CD4-positive, alpha-beta T cell treated with Interleukin-6 at 100 ng/mL for 8 hours (primary cell): ENCODE data around the gene TARS3.

ENCODE experiments used
- DNase-seq: peaks from one replicate; pipeline ENCODE4 v3.0.0-alpha.2; 2020; ENCODE audit warnings: mixed read lengths, low spot score

Gene TARS3

DNA sequence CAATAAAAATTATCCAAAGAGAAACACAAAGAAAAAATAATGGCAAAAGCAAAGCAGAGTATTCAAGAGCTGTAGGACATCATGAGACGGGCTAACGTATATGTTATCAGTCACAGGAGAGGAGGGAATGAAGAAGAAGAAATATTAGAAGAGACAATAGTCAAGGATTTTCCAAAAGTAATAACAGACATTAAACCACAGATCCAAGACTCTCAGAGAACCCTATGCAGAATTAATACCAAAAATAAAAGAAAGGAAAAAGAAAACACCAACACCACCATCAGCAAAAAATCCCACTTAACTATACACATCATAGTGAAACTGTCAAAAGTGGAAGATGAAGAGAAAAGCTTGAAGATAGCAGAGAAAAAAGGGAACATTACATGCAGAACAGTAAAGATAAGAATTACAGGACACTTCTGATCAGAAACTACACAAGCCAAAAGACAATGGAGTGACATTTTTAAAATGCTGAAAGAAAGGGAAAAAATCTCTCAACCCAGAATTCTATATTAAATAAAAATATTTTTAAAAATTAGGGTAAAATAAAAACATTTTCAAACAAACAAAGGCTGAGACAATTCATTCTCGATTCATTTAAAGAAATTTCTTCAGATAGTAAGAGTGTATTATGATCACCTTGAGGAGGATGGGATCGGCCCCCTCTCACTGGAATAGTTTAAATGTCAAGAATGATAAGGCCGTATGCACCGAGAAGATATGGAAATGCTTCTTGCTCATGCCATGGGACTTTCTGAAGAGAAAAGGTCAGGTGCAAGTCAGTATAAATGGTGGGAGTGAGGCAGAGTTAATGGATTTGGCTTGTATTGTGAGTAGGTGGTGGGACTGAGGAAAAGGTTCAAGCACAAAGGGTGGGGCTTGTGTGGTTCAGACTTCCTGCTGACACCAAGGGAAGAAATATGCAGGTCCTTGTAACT lies 100.6 kb downstream of the TARS3 start:
- DNase-seq = no peak

DNA sequence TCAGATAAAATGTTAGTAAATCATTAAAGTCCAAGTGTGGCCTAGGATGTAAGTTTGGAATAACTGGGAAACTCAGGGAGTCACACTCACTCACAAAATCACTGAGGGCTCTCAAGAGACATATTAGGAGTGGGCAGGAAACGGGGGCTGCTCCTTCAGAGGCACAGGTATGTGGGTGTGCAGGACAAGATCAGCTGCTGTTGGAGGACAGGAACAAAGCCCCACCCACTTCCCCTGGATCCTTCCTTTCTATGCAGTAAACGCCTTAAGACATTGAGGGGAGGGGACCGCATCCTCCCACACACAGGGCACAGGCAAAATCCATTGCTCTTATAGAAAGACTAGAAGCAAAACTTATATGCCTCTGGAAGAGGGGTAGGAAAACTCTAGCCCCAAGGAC lies 102.3 kb downstream of the TARS3 start:
- DNase-seq = no peak

DNA sequence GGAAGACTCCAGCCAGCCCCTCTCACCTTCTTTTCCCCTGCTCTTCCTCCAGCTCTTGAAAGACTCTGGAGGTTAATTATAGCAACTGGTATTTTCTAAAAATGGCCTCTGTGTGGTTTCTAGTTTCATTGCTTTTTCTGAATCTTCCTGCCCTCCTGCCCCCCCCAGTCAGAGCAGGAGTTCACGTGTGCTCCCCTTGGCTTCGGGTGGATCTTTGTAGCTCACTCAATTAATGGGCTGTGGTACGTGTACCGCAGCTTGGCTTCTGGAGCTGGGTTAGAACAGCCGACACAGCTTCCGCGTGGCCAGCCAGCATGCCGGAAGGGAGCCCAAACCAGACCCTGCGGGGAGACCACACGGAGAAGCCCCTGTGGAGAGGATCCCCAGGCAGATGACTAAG lies 103.6 kb downstream of the TARS3 start:
- DNase-seq = no peak

DNA sequence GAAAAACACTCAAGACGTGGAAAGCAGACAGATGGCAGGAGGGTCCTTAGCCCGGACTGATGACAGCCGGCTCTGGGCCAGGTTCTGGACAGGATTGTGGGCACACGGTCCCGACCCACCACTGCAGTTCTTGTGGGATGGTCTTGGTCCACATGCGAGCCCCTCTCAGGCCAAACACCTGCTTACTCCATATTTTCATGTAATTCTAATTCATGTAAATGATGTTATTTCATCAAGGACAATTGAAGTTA lies 104.7 kb downstream of the TARS3 start:
- no peak for DNase-seq

DNA sequence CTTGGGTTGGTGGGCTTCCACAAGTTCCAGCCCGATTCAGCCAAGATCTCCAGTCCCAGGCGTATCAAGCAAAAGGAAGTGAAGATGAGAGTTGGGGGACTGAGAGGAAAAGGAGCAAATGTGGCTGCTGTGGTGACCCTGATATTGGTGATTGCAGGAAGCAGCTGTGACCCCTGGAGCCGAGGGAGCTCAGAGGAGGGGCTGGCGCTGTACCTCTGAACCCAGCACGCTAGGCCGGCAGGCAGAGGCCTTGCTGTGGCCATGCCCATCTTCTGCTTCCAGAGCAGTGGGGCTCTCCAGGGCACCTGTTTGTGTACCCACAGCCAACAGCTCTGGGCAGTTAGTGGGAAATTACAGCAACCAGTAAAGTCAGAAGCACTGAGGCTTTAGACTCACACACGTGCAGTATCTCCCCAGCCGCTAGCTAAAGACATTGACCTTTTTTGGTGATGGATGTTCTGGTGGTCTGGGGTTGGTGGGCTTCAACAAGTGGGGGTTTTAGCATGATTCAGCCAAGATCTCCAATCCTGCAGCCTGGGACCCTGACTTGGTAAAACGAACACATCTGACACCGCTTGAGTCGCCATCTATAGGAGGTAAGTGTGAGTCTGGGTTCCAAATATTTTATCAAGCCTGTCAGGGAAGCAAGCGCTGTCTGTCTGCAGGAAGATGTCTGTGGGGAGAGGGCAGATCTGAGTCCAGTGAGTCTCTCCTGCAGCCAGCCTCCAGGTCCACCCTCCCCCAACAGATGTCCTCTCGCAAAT lies 105.2 kb downstream of the TARS3 start:
- DNase-seq = no peak

DNA sequence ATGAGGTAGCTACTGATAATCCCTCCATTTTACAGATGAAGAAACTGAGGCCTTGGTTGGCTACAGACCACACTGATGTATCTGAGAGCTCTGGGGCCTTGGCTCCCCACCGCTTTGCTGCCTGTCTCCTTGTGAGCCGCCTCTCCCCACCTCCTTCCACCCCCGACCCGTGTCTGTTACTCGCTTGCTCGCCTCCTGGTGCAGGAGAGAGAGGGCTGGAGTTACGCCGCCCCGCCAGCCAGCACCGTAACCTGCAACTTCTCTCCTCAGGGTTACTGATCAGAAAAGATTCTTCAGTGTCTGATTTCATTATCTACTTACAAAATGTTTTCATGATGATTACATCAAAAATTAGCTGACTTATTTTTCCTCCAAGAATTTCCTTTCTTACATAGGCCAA lies 106.2 kb downstream of the TARS3 start:
- DNase-seq = no peak

DNA sequence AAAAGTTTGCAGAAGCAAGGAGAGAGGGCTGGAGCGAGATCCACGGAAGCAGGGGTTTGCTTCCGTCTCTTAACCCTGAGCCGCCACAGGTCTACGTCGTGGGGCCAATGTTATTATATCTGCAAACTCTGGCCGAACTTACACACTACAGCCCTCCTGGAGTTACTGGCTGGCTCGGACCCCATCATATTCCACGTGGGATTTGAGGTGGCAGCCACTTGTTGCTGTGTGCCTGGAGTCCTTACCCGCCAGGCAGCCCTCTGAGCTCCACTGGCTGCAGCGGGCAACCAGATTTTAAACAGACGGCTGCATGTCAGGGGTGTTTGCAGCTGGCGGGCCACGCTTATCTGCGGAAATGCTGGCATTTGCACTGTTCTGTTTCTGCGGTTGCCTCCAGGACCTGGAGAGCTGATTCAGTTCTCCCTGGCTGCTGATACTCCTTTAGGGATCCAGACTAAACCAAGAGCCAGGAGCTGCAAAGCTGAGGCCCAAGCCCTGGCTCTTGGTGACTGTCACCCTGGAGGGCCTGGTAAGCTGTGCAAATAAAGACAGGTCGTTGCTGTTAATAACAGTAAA lies 106.8 kb downstream of the TARS3 start:
- no peak for DNase-seq

DNA sequence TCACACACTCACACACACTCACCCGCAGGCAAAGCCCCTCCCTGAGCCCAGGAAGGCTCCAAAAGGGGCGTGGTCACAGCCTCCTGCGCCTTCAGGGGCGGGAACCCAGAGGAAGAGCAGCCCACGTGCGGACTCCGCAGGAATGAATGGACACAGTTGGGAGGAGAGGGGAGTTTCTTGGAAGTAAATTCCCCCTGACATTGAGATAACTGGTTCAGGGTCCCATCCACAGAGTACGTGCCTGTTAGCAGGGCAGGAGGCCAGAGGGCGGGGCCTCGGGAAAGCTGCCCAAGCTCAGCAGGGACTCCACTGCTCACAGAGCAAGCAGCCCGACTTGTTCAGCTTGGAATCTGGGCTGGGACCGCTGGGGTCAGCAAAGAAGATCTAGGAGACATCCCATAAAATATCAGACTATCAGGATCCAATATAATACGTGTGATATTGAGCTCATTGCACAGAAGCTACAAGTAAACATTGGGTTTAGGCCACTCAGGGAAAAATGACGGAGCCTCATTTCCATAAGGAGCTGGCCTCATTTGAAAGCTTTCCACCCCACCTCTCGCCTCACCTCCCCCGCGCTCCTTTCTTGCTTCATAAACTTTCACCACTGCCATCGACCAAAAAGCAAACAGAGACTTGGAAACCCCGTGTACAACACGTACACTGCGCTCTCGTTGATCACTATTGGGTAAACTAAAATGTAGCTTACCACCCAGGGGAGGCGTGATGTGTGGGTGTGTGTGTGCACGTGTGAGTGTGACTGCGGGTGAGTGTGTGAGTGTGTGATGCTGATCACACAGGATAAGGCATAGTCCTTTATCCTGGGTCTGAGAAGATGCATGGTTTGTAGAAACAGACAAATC lies 108.1 kb downstream of the TARS3 start:
- DNase-seq = no peak

DNA sequence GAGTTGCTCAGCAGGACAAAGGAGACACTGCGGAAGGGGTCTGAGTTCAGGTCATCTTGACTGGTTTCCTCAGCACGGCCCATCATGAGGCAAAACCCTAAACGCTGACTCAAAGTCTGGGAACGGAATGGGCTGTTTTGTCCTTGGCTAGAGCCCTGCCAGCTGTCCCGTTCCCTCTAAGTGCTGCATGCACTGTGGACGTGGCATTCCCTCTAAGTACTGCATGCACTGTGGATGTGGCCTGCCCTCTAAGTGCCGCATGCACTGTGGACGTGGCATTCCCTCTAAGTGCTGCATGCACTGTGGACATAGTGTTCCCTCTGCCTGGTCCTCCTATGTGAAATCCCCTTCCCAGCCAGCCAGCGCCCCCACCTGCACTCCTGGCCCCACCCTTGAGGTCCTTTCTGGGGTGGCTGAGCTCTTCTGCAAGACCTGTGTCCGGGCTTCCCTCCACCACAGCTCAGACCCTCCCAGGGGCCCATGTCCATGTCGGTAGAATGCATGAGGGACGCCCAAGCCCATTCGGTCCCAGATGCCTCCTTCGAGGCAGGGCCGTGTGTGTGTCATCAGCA lies 108.8 kb downstream of the TARS3 start:
- DNase-seq = no peak

DNA sequence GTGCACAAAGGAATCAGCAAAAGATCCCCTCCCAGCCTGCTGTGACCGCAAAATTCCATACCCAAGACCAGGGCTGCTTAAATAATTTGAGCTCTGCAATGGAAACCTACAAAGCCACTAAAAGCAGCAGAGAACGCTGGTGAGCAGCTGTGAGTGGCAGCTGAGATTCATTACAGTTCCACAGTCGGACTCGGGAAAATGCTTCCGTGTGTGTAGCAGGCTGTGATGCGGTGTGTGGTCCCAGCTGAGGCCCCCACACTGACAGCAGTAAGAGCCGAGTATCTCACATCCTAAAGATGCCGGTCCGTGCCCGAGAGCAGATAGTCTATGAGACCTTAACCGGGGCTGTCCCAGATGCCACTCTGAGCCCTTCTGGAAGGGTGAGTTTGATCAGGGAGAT lies 109.5 kb downstream of the TARS3 start:
- no peak for DNase-seq

DNA sequence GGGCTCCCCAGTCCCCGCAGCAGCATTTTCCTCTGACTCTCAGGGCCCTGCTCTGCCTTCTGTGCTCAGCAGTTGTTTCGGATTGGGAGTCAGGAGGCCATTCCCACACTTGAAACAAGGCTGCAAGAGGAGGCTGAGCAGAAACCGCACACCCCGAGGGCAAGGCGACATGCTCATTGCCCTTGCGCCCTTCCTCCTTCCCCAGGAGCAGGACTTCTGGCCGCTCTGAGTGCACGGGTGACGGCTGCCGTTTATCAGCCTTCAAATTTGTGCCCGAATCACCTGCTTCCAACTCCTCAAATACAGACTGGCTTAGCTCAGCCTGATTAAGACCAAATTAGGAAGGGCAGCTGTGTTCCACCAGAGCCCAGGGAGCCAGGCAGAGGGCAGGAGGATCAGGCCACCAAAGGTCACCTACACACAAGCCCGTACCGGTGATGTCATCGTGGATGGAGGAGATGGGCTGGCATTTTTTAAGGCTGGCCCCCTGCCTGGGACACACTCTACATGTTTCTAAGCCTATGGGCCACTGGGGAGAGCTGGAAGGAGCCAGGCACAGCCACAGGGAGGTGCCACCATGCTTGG lies 110.2 kb downstream of the TARS3 start:
- no peak for DNase-seq

DNA sequence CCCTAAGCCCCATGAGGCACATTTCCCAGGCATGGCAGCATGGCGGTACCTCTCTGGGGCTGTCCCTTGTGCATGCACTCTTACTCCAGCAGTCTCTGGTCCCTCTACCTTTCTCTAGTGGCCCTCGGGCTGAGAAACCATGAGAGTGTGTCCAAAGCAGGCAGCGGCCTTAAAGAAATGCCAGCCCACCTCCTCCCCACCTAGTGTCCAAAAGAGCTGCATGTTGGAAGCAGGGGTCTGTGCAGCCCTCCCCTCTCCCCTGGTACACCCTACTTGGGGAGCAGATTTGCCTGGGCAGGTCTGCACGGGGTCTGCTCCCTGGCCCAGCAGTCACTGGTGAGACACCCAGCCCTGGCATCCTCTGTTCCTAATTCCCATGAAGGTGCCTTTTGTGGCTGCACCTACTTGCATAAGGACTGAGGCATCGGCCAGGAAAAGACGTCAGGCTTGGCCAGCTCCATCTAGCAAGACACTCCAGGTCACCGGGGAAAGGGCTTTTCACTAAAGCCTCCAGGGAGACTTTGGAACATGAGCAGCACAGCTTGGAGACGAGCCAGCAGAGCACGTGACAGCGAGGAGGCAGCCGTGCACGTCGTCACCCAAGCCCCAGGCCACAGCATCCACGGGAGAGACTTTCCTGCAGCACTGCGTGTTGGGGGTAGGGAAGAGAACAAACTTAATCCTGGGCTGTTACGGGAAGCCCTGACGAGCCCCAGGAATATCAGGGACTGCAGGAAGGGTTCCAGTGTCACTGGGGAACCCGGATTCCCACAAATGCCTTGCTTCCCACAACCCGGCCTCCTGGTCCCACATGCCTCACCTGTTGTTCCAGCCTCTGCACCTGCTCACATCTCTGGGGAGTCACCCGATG lies 110.9 kb downstream of the TARS3 start:
- no peak for DNase-seq

DNA sequence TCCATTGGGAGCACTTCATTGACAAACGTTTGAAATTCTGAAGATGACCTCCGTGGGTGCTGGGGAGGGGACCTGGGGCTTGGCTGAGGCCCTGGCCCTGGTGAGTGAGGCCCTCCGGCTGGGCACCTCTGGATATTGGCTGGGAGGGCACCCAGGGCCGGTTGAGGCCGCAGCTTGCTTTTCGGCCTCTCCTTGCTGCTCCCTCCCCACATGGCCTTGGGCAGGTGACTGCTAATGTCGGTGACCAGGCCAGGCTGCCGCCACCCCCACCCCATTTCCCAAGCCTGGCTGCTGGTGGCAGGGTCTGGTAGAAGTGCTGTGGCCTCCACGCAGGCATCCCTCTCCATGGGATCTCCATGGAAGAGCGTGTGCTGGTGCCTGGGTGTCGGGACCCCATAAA lies 111.6 kb downstream of the TARS3 start:
- DNase-seq = no peak

DNA sequence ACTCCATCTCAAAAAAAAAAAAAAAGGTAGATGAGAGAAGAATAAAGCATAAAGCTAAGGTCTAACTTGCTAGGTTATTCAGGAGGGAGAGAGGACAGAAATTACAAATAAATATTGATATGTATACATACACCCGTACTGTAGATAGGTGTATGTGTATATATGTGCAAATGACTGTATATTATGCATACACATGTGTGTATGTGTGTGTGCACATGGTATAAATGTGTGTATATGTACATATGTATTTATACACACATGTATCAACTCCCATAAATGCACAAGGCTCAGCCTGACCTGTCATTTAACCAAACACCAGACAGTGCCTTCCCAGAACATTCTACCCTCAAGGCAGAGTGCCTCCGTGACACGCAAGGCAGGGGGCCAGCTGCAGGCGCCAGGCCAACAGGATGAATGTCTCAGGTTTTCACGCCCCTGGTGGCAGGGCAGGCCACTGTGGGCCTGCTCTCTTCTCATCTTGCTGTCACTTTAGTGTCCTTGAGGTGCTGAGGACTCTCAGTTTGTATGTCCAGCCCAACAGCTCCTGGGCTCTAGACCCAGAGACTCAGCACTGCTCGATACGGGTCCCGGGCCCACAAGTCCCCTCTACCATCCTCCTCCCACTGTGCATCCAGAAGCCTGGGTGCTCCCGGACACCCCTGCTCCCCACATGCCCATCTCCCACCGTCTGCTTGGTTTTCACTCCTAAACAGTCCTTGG lies 112.5 kb downstream of the TARS3 start:
- DNase-seq = no peak

DNA sequence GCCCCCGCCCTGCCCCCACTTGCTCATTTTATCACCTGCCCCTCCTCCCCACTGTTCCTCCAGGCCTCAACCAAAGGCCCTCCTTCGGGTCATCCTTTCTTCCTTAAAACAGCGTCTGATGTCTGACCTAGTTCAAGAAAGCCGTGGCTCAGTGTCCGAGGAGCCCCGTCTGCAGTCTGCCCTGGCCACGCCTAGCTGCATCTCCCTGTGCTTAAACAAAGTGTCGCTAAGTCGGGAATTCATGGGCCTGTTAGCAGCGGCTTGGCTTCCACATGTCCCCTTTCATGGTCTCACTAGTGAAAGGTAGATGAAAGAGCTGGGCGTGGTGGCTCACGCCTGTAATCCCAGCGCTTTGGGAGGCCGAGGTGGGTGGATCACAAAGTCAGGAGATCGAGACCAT lies 113.3 kb downstream of the TARS3 start:
- no peak for DNase-seq

DNA sequence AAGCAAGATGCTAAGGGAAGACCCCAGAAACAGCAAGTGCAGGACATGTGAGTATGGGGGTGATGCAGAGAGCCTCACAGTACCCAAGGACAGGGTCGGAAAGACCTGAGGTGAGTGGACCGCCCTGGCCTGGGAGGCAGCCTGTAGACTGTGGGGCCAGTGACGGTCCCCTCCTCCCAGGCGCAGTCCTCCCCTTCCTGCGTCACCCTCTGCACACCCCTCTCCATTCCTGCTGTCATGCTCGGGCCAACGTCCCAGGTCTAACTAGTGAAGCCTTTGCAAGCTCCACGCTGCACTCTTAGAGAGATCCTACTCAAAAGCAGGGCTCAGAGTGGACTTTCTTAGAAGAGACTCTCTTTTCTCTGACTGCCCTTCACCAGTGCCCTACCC lies 113.7 kb downstream of the TARS3 start:
- DNase-seq = no peak

DNA sequence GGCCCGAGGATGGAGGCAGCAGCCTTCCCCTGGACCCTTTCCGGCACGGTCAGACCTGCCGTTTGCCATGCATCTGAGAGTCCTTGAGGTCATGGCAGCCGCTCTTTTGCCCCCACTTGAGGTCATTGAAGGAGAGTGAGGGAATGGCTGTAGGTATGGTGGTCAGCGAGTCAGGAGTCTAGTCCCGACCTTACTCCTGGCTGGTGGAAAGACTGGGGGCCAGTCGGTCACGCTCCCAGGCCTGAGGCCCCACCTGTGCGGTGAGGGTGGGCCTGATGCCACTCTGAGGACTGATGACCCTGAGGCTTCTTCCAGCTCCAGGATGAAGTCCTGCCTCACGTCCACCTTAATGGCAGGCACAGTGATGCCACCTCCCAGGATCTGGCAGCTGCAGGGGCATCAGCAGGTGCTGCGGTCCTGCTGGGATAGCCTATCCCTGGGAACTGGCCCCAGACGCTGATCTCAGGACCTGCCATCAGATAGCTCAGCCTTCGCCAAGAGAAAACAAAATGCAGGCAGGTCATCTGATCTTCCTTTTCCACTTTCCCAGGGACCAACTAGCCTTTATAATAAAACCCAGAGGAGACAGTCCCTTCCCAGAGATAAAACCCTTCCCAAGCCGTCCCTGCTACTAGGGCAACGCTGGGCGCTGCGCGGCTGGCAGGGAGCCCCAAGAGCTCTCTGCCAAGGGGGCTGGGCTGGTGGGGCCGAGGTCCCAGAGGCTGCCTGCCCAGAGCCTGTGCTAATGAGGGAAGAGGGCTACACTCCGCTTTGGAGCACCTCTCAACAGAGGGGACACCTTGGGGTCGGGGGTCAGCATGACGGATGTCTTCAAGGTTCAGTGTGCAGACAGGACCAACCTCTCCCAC lies 114.3 kb downstream of the TARS3 start:
- no peak for DNase-seq

DNA sequence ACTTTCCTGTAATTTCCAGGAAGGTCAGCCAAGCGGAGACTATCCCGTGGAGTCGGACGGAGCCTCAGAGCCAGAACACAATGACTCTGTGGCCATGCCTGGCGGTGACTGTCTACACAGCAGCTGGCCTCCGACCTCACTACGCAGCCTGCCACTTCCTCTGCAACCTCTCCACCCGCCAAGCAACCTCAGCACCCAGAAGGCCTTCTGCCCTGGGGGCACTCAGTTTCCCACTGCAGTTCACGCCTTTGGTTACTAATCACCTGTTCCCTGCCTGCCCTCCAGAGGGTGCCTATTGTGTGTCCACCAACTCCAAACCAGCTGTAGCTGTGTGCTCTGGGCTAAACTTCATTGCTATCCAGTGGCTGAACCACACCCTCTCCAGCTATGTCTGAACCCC lies 116.1 kb downstream of the TARS3 start:
- DNase-seq = no peak

DNA sequence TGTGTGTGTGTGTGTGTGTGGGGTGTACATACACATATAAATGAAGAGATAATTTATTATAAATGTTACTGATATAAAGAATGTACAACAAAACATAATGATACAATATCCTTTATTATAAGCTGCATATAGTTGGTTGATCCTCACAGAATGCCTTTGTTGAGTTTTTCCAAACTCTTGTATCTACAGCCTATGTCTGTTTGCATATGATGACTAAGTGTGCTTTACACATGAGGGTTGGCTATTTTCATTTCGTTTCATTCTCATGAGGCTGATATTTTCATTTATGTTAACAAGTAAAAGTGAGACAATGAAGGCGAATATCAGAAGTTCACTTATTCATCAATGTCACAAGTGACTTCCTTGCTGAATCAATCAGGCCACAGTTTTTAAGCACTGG lies 117.2 kb downstream of the TARS3 start:
- no peak for DNase-seq
